ENCODE measurements around the gene PTPN1.
"Not testable (repeated sequence)": the region's sequence is repeated elsewhere in the genome, so short reads cannot be mapped to it uniquely, and the experiment has no call there.

PTPN1 gene

DNA sequence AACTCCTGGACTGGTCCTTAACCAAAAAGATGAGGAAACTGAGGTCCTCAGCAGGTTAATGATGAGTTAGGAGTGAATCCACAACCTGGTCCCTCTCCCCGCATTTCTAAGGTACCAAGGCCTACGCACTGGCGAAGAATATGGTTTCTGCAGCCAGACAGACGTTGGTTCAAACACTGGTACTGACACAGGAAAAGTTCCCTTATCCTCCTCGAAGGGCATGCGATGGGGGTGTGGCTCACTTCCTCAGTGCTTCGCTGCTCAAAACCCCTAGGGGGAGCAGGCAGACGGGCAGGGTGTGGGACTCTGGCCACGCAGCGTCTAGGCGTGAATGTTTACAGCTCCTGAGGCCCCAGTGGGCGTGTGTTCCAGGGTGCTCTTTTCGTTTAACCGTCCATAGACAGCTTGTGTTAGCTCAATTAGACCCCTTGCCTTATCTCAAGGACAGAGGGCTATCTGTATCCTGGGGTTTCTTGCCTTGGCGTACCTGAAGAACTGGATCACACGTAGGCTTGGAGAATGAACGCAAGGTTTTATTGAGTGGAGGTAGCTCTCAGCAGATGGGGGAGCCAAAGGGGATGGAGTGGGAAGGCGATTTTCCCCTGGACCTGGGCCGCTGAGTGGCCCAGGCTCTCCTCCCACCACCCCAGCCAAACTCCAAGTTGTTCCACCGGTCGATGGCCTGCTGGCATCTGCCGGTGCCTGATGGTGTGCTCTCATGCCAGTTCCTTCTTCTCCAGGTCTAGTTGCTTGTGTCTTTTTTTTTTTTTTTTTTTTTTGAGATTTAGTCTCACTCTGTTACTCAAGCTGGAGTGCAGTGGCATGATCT lies 31.8 kb upstream of the PTPN1 start:
- peak; percentile 52 to 53 for DNase-seq (ENCODE audit: low read depth in 1 of 2, low spot score in 1 of 2)

DNA sequence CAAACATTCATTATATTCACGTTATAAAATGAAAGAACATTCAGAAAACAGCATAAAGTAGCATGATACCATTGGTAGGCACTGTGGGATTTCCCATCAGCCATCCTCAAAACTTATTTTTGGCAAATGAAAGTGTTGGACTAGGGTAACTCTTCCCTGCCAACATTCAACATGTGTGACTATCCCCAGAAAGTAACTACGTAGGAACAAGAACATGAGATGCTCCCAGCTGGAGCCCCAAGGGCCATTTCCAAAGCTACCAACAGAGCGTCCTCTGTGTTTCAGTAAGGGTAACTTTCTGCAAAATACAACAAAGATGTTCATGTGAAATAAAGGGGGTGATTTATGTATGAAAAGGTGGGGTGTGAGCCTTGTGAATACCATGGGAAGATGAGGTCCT lies 28.4 kb upstream of the PTPN1 start:
- no peak for DNase-seq (ENCODE audit: low read depth in 1 of 2, low spot score in 1 of 2)

DNA sequence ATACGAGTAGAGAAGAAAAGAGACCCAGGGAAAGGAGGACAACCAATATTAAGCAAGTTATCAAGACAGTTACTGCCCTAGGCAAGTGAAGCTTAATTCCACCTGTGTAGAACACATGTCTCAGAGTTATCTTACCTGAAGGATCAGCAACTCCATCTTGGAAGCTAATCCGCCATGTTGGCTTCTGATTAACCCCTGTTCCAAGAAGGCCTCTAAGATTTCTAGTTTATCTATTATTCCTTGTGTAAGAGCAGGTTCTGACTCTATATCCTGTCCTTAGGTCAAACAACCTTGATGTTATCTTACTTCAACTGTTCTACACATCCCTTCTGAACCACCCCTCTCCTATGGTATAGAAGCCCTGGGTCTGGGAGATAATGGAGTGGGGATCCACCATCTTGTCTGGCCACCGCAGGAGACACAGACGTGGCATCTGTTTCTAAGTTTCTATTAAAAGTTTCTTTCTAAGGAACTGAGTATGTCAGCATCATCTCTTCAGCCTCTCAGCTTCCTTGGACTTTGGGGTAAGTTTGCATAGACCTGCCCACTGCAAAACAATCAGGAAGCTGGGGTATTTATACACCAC lies 27.7 kb upstream of the PTPN1 start:
- DNase-seq (ENCODE audit: low read depth in 1 of 2, low spot score in 1 of 2), result no peak

GRCh38 chr20:50484271-50484976 lies 25.8 kb upstream of the PTPN1 start:
- no peak for DNase-seq (ENCODE audit: low read depth in 1 of 2, low spot score in 1 of 2)

- DNase-seq (ENCODE audit: low read depth in 1 of 2, low spot score in 1 of 2), result no peak
Observed at GRCh38 chr20:50487397-50487796, 22.8 kb upstream of the PTPN1 start.

GRCh38 chr20:50488236-50488806 lies 21.9 kb upstream of the PTPN1 start:
- DNase-seq (ENCODE audit: low read depth in 1 of 2, low spot score in 1 of 2), result no peak

- DNase-seq (ENCODE audit: low read depth in 1 of 2, low spot score in 1 of 2), result no peak
Observed at GRCh38 chr20:50491168-50491567, 19.0 kb upstream of the PTPN1 start.

- DNase-seq (ENCODE audit: low read depth in 1 of 2, low spot score in 1 of 2), result no peak
Observed at GRCh38 chr20:50491926-50492634, 18.1 kb upstream of the PTPN1 start.

- DNase-seq (ENCODE audit: low read depth in 1 of 2, low spot score in 1 of 2), result no peak
Observed at GRCh38 chr20:50493881-50494253, 16.3 kb upstream of the PTPN1 start.

DNA sequence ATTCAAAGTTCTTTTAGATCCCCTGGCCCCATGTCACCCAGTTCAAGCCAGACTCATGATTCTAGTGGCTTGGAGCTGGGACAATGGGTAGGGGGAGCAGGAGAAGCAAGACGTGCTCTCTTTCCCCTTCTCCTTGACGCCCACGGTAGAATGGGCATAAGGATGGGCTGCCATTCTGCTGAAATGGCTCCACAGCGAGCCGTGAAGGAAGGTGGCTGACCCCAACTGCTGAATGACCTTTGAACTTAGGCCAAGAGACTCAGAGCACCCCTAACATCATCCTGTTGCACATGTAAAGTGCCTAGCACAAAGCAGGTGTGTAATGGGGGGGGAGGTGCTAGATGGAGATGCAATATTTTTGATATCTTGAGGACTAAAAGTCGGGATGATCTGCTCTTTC lies 15.8 kb upstream of the PTPN1 start:
- no peak for DNase-seq (ENCODE audit: low read depth in 1 of 2, low spot score in 1 of 2)

- no peak for DNase-seq (ENCODE audit: low read depth in 1 of 2, low spot score in 1 of 2)
Observed at GRCh38 chr20:50496773-50497385, 13.3 kb upstream of the PTPN1 start.

- DNase-seq (ENCODE audit: low read depth in 1 of 2, low spot score in 1 of 2), result no peak
Observed at GRCh38 chr20:50498071-50498776, 12.0 kb upstream of the PTPN1 start.

DNA sequence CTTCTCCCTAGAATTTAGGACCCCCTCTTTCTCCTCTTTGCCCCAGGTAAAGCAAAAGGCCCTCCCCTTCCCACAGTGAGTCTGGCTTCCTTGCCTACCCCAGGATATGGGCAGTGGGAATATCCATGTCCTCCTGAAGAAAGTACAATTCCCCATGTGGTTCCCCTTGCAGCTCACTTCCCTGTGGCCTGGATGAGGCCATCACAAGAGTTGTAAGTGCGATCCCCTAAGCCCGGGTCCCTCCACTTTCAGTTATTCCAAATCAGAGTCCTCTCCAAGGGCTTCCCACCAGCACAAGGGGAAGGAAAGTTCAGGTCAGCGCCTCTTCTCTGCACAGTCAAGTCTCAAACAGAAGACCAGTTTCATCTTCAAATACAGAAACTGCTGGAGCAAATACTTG lies 10.2 kb upstream of the PTPN1 start:
- no peak for DNase-seq (ENCODE audit: low read depth in 1 of 2, low spot score in 1 of 2)

DNA sequence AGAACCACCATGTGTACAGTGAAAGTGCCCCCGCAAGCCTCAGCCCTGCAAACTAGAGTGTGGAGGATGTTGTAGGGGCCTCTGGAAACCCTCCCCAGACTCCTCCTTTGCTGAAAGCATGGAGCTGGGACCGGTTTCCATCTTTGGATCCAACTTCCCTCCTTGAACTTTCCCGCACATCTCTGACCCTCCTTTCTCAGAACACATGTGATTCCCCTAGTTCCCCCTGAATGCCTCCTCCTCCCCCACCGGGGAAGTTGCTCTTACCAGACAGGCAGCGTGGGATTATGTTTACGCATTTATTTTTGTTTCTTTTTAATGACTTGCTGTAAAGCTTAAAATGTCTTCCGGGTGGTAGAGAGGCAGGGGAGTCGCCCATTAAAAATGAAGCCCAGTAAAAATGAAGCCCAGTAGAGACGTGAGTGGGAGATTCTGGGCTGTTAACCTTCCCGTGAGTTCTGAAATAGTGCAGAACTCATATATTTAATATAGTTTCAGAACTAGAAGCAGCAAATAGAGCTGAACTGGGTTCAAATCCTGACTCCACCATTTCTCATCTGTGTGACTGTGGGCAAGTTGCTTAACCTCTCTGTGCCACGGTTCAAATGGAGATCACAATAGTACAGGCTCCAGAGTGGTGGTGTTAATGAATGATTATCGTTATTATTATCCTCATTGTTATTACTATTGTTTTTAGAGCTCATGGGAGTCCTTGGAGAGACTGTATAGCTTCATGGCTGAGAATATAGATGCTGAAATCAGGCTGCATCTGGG lies 8.0 kb upstream of the PTPN1 start:
- no peak for DNase-seq (ENCODE audit: low read depth in 1 of 2, low spot score in 1 of 2)

DNA sequence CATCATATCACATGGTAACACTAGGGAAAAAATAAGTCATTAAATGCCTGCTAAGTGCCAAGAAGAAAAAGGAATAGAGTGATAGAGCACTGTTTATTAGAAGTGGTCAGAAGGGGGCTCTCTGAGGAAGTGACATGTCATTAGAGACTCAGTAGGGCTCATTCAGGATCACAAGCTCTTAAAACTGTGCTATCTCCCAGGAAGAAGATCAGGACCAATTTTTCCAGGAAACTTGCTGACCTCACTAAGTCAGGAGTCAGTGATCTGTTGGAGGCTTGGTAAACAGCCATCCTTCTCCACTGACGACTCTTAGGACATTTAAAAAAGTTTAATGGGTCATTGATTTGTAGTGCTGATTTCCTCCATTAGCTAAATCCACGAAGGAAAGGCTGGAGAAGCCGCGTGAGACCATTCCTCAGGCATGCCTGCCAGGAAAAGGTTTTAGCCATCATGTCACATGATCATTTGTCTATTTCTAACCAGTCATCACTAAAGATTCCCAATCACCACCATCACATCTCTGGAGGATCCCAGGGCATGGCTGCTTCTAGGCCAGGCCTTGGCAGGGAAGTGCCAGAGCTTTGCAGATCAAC lies 5.9 kb upstream of the PTPN1 start:
- no peak for DNase-seq (ENCODE audit: low read depth in 1 of 2, low spot score in 1 of 2)

DNA sequence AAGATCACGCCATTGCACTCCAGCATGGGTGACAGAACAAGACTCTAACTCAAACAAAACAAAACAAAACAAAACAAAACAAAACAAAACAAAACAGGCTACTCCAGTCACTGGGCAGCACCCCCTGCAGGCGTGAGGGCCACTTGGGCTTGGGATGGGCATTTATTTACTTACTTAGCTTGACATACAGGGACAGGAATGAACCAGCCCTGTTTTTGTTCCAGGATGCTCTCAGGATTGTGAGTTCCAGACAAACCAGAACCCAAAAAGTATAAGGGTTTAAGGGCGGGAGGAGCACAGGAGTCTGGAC lies 4.0 kb upstream of the PTPN1 start:
- no peak for DNase-seq (ENCODE audit: low read depth in 1 of 2, low spot score in 1 of 2)

GRCh38 chr20:50507745-50508144 lies 2.4 kb upstream of the PTPN1 start:
- not testable (repeated sequence) for DNase-seq (ENCODE audit: low read depth in 1 of 2, low spot score in 1 of 2)

- DNase-seq (ENCODE audit: low read depth in 1 of 2, low spot score in 1 of 2), result no peak
Observed at GRCh38 chr20:50508171-50508755, 1.9 kb upstream of the PTPN1 start.
